Measurements from ENCODE around the gene ACTN1. TPM values are rescaled to one million over a fixed set of nuclear protein-coding genes. Genes with fewer than 3 reads are reported as not detected.

Gene ACTN1
- total RNA-seq, 1 donor from 2014 or later, result 479 TPM

DNA sequence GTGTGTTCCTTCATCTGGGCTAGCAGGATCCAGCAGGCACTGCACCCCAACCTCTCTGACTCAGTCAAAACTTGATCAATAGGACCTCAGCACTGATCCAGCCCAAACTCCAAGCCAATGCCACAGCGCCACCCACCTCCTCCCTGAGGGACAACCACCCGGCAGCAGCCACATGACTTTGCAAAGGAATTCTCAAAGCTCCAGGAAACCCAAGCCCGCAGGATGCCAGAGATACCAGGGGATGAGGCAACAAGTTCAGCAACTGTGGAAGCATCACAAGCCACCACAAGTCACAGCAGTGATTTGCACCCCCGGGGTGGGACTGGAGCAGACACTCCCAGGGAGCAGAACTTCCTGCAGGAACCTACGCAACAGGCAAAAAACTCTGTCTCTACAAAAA is 37.3 kb downstream of the ACTN1 start:
- TF ChIP-seq, protein P1, sequence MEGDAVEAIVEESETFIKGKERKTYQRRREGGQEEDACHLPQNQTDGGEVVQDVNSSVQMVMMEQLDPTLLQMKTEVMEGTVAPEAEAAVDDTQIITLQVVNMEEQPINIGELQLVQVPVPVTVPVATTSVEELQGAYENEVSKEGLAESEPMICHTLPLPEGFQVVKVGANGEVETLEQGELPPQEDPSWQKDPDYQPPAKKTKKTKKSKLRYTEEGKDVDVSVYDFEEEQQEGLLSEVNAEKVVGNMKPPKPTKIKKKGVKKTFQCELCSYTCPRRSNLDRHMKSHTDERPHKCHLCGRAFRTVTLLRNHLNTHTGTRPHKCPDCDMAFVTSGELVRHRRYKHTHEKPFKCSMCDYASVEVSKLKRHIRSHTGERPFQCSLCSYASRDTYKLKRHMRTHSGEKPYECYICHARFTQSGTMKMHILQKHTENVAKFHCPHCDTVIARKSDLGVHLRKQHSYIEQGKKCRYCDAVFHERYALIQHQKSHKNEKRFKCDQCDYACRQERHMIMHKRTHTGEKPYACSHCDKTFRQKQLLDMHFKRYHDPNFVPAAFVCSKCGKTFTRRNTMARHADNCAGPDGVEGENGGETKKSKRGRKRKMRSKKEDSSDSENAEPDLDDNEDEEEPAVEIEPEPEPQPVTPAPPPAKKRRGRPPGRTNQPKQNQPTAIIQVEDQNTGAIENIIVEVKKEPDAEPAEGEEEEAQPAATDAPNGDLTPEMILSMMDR (conservative IDR thresholded peaks at IDR 0.05; ENCODE audit: low read depth, low read length), result peak; percentile 70
- peak; percentile 85 for DNase-seq (ENCODE audit: low read depth)
- no peak overlapping the region for H3K4me3 ChIP-seq (ENCODE audit: low read depth, low read length)

DNA sequence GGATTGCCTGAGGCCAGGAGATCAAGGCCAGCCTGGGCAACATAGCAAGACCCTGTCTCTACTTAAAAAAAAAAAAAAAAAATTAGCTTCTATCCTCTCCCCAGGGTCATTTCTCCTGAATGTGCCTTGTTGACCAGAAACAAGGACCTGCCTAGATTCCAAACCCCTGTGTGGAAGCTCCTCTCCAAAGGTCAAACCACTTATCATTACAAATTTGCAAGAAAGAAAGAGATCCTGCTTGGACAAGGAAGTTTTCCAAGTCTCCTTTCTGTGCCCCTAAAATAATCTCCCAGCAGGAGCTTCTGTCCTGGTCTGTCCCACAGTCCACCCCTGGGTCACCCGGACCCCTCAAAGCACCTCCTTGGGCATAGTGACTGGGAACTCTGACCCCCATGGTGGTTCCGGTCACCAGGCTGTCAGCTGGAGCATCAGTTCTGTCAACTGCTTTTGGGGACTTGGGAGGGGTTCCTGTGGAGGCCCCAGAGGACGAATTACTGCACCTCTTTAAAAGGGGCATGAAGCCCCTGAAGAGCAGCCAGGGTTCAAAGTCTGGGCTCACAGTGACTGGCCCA is 38.4 kb downstream of the ACTN1 start:
- H3K4me3 ChIP-seq (ENCODE audit: low read depth, low read length), result no peak overlapping the region
- TF ChIP-seq, protein P1 (conservative IDR thresholded peaks at IDR 0.05; ENCODE audit: low read depth, low read length), result no peak
- no peak for DNase-seq (ENCODE audit: low read depth)

DNA sequence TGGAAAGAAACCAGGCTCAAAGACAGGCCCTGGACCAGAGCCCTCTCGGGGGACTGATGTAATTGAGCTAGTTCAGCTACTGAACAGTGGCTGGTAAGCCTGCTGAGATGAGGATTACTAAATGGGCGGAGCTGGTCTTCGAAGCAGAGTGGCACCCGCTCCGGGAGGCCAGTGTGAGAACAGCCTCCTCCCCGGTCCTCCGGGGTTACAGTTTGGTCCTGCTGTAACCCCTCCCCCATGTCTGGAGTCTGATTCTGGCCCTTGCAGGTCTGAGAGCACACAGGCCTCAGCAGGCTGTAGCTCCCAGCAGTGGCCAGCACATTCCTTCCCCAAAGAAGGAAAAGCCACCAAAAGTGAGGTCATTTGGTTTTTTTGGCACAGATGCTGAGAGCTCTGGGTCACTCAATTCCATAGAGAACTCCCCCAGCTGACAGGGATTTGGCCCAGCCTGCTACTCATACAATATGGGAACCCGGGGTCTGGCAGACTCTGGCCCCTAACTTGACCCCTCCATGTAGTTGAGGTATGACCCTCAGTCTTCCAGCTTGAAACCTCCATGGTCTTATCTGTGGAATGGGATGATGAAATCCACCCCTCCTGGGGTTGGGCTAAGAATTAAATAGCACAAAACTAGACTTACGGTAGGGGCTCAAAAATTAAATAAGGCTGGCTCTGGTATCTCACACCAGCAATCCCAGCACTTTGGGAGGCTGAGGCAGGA is 39.0 kb downstream of the ACTN1 start:
- no peak overlapping the region for H3K4me3 ChIP-seq (ENCODE audit: low read depth, low read length)
- TF ChIP-seq, protein P1 (conservative IDR thresholded peaks at IDR 0.05; ENCODE audit: low read depth, low read length), result no peak
- DNase-seq (ENCODE audit: low read depth), result peak; percentile 82

DNA sequence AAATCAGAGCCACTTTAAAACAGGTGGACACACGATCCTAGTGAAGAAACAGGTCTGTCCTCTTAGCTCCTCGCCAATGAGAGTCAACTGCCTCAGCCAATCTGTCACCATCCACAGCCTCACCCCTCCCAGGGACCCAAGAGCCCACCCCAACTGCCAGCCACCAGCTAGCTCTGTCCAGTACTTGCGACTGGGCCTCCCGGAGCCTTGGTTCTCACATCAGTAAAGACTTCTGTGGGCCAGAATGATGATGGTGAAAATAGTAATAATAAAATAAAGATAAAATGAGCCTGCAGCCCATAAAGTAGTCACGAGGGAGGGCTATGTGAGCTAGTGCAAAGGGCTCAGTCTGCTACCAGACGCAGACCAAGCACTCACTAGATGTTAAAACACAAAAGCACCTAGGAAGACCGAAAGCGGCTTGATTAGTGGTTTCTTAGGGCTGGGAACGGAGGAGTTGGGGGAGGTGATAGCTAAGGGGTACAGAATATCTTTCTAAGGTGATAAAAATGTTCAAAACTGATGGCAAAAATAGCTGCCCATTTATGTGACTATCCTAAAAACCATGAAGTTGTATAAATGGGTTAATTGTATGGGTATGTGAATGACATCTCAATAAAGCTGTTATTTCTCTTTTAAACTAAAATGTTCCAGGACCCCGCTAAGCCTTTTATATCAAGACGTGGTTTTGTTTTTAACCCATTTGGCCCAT is 39.8 kb downstream of the ACTN1 start:
- H3K4me3 ChIP-seq (ENCODE audit: low read depth, low read length), result no peak overlapping the region
- TF ChIP-seq, protein P1 (conservative IDR thresholded peaks at IDR 0.05; ENCODE audit: low read depth, low read length), result no peak
- DNase-seq (ENCODE audit: low read depth), result no peak

DNA sequence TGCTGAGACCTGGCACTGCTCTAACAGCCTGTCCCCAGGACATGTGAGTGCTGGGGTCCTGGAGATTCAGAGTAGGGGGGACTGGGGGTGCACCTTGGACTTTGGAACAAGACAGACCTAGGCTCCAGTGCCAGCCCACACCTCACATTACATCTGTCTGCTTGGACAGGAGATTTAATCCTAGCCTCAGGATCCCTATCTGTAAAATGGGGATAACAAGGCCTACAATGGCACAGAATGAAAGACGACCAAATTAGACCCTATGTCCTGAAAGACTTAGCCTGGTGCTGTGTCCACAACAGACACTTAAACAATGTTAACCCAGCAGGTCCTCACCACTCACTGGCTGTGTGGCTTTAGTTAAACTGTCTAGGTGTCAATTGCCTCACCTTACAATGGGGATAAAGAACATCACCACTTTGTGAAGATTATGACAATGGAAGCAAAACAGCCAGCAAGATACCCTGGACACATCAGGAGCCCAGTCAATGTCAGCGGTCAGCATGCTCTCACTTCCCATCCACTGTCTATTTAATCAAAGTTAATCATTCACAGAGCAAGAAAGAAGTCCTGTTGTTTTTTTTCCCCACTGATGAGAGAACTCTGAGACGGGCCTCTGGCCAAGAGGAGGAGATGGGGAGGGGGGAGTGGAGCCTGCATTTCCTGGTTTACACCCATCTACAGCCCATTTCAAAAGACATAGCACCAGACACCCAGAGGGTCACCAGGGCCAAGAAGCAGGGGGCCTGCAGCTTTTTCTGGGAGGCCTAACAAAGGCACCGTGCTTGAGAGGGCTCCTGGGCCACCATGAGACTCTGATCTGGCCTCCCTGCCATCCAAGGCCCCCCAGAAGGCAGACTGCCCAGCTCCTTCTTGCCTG is 40.6 kb downstream of the ACTN1 start:
- peak; percentile 59 for DNase-seq (ENCODE audit: low read depth)
- TF ChIP-seq, protein P1 (conservative IDR thresholded peaks at IDR 0.05; ENCODE audit: low read depth, low read length), result no peak
- H3K4me3 ChIP-seq (ENCODE audit: low read depth, low read length), result peak overlapping the region; percentile 12

DNA sequence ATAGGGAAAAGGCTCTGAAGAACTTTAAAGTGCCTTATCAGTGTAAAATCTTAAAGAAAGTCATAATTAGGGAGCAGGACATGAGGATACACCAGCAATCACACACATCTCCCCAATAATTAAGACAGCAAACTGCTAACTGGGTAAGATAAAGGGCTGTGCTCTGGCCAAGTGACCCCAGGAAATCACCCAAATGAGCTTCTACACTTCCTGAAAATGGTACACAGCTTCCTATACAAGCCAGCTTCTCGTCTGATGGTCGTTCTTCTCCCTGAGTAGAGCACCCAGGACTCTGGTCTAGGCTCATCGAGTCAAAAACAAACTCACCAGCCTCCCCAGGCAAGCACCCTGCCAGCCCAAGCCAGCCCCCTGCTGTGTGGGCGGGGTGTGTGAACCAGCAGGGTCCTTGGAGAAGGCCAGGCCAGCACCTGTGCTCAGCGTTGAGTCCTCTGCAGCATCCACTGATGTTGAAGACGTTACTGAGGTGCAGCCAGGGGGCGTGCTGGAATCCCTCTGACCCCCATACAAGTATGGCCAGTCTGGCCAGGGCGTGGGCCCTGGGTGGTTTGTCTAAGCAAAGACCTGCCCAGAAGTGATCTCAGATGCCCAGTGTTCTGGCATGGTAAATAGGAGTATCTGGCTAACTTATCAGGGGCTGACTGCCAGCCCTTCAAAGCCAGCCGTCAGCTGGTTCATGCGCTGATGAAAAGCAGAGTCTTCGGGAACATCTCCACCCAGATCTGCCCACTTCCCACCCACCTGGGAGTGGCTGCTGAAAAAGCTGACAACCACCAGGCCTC is 41.4 kb downstream of the ACTN1 start:
- TF ChIP-seq, protein P1 (conservative IDR thresholded peaks at IDR 0.05; ENCODE audit: low read depth, low read length), result peak; percentile 55
- H3K4me3 ChIP-seq (ENCODE audit: low read depth, low read length), result peak overlapping the region; percentile 12
- no peak for DNase-seq (ENCODE audit: low read depth)

All from epithelial cell of proximal tubule (primary cell).